ENCODE data around the gene ABCA8.
"Not testable (repeated sequence)": the region's sequence is repeated elsewhere in the genome, so short reads cannot be mapped to it uniquely, and the experiment has no call there.

ABCA8 gene, protein sequence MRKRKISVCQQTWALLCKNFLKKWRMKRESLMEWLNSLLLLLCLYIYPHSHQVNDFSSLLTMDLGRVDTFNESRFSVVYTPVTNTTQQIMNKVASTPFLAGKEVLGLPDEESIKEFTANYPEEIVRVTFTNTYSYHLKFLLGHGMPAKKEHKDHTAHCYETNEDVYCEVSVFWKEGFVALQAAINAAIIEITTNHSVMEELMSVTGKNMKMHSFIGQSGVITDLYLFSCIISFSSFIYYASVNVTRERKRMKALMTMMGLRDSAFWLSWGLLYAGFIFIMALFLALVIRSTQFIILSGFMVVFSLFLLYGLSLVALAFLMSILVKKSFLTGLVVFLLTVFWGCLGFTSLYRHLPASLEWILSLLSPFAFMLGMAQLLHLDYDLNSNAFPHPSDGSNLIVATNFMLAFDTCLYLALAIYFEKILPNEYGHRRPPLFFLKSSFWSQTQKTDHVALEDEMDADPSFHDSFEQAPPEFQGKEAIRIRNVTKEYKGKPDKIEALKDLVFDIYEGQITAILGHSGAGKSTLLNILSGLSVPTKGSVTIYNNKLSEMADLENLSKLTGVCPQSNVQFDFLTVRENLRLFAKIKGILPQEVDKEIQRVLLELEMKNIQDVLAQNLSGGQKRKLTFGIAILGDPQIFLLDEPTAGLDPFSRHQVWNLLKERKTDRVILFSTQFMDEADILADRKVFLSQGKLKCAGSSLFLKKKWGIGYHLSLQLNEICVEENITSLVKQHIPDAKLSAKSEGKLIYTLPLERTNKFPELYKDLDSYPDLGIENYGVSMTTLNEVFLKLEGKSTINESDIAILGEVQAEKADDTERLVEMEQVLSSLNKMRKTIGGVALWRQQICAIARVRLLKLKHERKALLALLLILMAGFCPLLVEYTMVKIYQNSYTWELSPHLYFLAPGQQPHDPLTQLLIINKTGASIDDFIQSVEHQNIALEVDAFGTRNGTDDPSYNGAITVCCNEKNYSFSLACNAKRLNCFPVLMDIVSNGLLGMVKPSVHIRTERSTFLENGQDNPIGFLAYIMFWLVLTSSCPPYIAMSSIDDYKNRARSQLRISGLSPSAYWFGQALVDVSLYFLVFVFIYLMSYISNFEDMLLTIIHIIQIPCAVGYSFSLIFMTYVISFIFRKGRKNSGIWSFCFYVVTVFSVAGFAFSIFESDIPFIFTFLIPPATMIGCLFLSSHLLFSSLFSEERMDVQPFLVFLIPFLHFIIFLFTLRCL (N-terminal part only)
- total RNA-seq, result 0 to 1.1 (median 0.04) reads per million in 18 experiments

DNA sequence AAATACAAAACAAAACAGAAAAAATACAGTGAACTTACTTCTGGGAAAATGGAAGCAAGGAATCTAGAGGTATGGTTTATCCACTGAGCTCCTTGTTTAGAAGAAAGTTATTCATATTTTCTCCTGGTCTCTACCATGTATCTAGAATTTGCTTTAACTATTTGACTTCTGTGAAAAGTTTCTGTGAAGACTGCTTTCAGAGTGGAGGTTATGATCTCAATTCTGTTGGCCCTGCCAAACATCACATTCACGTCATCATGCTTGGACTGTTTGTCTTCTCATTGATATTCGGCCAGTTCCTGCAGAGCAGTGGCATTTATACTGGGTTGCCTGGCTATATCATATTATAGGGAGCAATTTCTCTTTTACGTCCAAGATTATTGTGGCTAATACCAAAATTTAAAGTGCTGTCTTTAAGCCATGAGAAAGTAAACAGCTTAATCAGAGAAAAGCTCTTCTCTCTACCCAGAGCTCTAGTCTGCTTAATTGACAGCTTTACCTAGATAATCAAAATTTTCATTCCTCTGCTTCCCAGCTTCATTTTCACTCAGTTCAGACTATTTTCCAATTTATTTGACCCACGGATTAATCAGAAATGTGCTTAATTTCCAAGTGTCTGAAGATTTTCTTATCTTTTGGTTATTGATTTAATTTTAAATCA lies at the start of gene ABCA8:
Gene ABCA8, minus strand, starts transcription at position 212 of the 661 bp plus-strand sequence. CDS start 13,358 bp downstream, outside the sequence.
- no peak for DNase-seq

DNA sequence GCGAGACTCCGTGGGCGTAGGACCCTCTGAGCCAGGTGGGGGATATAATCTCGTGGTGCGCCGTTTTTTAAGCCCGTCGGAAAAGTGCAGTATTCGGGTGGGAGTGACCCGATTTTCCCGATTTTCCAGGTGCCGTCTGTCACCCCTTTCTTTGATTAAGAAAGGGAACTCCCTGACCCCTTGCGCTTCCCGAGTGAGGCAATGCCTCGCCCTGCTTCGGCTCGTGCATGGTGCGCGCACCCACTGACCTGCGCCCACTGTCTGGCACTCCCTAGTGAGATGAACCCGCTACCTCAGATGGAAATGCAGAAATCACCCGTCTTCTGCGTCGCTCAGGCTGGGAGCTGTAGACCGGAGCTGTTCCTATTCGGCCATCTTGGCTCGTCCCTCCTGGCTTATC lies 49.6 kb upstream of the ABCA8 start:
- not testable (repeated sequence) for DNase-seq

DNA sequence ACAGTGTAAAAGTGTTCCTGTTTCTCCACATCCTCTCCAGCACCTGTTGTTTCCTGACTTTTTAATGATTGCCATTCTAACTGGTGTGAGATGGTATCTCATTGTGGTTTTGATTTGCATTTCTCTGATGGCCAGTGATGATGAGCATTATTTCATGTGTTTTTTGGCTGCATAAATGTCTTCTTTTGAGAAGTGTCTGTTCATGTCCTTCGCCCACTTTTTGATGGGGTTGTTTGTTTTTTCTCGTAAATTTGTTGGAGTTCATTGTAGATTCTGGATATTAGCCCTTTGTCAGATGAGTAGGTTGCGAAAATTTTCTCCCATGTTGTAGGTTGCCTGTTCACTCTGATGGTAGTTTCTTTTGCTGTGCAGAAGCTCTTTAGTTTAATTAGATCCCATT lies 44.6 kb upstream of the ABCA8 start:
- not testable (repeated sequence) for DNase-seq

DNA sequence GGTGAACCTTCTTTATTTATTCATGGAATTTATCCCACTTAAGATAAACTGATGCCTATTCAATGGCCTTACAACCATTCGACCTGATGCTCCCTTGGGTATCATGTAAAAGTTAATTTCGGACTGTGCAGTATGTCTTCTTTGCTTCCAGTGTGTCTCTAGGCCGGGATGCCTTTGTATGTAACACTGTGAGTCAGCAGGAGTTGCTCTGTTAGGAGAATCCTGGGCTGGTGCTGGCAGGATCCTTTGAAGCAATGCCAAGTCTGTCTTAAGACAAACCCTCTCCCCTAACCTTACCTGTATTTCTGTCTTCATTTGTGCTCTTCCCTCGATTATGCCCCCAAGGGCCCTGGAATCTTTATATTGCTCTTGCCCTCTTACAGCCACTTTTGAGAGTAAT lies 37.9 kb upstream of the ABCA8 start:
- no peak for DNase-seq

DNA sequence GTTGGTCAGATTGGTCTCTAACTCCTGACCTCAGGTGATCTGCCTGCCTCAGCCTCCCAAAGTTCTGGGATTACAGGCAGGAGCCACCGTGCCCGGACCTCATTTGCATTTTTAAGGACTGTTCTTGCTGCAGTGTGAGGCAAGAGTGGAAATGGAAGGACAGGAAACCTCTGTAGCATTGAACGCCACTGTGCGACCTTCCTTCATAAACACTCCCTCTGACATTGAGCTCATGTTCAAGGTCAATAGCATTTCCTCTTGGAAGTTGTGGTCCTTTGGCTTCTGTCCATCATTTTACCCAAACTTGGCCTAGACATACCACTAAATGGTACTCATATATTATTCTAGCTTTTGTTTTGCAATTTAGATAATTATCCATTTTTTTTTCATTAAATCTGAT lies 32.8 kb upstream of the ABCA8 start:
- DNase-seq, result no peak

DNA sequence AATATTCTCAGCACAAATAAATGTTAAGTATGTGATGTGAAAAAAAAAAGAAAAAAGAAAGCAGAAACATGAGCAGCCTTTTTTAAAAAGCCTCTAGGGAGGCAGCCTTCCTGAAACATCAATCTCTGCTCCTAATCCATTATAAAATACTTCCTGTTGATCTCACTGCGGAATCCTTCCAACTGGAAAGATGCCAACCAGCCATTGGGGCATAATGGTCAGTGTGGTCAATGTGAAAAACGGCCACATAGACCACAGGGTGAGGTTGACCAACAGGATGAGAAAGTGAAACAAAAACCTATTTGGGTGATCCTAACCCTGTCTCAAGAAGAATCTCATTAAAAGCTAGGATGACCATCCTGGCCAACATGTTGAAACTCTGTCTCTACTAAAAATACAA lies 26.1 kb upstream of the ABCA8 start:
- DNase-seq, result peak; percentile 36 to 57

DNA sequence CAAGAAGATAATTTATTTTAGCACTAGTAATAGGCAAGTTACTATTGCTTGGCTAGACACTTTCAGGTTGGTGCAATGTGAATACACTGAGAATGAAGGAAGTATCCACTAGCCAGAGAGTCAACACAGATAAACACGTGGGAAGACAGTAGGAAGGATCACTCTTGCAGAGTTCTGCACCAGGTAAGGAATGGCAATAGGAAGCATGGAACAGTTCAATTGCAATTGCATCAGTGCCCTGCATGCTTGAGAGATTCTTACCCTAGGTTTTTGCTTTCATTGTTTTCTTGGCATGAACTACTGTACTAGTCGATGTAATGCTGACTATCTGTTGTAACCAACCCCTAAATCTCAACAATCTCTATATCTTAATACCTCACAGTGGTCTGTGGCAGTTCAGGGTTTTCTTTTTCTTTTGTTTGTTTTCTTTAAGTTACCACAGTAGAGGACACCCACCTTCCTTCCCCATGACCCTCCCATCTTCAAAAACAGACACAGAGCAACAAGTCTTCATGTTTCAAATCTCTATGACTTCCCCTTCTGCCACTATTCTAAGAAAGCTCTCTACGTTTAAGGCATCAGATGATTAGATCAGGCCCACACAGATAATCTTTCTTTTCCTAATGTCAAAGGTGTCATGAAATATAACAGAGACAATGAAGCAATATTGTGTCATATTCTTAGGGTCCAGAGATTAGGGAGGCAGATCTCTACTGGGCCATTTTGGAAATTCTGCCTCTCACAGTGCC lies 18.1 kb upstream of the ABCA8 start:
- DNase-seq, result peak; percentile 55 to 63

DNA sequence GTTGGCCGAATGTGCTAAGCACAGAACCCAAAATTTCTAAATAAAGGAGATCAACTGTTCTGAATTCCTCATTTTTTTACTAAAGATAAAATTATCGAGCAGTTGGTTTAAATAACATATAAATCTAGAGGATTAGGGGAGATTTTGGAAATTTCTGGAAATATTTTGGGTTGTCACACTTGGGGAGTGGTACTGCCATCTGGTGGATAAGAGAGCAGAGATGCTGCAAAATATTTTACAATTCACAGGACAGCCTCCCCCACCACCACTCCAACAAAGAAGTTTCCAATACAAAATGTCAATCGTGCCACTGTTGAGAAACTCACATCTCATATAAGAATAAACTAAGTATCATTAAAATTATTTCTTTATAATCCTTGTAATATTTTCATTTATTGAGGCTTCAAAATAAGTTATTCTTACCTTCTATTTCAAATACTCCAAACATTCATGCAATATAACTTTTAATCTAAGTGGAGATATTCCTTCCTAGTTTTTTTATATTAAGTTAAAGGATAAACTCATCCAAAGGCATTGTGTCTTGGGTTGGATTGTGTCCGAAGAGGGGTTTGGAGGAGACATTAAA lies 17.0 kb upstream of the ABCA8 start:
- peak; percentile 26 to 30 for DNase-seq

DNA sequence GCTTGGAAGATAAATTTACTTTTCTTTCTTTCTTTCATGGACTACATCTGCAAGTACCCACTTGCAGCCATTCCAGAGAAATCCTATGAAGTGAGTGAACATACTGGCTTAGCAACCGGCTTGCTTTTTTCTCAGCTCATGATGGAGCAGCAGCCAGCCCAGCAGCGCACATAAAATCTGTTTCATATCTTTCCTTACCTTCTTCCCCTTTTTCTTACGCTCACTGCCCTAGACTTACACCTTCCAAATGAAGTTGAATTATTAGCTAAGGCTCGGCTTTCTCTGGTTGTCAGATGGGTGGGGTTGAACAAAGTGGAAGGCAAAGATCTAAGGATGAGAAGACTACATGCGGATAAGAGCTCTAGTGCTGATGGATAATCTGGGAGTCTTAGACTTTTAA lies 13.9 kb upstream of the ABCA8 start:
- no peak for DNase-seq

DNA sequence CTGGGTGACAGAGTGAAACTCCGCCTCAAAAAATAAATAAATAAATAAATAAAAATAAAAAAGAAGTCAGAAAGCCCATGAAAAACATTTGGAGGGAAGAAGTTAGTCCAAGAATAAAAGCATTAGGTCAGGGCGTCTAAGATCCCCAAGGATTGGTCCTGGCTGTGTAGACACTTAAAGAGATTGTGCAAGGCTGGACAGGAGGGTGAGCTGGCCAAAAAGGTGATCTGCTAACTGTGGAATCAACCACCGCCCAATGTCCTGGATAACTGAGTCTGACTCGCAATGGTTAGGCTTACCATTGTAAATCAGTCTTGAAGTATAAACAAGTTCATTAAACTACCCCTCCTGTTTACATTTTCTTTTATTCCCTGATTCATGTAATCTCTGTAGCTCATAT lies 8.8 kb upstream of the ABCA8 start:
- DNase-seq, result no peak

DNA sequence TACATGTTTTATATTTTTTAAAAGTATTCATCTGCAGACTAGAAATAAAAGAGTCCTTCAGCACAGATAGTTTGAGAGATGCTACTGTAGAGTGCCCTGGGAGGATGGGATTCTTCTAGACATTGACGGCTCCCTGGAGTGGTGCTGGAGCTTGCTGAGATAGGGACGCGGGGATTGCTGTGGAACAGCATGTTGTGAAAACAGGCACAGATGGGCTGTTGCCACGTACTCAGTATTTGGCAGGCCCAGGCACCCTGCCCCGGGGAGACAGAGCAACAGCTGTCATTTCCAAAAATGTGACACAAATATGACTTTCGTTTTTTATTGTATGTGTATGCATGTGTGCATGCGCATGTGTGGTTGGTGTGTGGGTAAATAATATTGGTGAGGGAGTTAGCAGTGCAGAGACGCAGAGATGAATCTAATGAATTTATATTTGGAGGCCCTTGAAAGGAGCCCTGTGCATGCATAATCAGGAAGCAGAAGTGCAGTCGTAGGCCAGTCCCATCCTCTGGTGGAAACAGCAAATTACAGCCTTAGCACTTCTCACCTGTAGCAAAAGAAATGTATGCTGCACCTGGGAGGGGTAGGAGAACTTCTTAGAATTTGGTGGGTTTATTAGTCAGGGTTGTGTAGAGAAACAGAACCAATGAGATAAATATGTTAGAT lies 6.2 kb upstream of the ABCA8 start:
- no peak for DNase-seq

DNA sequence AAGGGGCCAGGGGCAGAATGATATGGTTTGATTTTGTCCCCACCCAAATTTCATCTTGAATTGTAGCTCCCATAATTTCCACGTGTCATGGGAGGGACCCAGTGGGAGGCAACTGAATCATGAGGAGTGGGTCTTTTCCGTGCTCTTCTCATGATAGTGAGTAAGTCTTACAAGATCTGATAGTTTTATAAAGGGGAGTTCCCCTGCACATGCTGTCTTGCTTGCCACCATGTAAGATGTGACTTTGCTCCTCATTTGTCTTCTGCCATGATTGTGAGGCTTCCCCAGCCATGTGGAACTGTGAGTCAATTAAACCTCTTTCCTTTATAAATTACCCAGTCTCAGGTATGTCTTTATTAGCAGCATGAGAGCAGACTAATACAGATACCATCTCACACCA lies 3.9 kb upstream of the ABCA8 start:
- DNase-seq, result not testable (repeated sequence)

DNA sequence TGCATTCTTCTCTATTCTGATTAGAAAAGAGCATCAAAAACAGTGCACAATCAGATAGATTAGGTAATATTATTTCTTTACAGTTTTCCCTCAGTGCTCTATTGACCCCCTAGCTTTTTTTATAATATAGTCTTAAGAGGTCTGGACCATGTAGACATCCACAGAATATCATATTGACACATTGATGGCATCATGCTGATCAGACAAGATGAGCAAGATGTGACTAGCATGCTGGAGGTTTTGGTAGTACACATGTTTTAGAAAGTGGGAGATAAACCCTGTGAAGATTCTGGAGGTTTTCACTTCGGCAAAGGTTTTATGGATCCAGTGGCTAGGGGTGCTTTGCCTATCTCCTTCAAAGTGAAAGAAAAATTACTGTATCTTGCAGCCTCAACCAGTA lies 2.8 kb upstream of the ABCA8 start:
- no peak for DNase-seq

DNA sequence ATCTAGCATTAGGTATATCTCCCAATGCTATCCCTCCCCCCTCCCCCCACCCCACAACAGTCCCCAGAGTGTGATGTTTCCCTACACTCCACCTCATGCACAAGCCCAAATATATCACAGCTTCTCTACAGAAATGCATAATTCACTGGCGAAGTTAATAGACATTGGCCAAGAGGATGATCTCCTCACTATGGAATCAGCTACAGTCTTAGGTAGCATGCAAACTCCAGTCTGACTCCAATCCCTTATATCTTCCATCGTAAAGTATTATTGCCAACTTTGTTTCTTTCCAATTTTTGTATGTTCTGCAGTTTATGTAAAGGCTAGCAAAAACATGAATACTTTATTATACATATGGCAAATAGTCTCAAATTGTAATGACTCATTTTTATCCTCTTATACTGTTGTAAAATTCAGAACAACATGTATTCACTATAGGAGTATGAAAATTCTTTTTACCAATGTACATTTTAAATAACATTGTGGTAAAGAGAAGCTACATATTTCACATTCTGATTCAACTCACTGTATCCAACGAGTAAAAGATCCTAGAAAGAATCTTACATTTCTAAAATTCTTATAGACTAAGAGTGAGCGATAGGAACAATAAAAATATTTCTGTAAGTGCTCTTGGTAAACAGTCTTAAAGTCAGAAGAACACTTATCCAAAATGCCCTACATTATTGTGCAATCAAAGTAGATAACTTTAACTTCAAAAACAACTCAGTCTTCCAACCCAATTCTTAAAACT lies 871 bp downstream of the ABCA8 start:
- DNase-seq, result no peak

DNA sequence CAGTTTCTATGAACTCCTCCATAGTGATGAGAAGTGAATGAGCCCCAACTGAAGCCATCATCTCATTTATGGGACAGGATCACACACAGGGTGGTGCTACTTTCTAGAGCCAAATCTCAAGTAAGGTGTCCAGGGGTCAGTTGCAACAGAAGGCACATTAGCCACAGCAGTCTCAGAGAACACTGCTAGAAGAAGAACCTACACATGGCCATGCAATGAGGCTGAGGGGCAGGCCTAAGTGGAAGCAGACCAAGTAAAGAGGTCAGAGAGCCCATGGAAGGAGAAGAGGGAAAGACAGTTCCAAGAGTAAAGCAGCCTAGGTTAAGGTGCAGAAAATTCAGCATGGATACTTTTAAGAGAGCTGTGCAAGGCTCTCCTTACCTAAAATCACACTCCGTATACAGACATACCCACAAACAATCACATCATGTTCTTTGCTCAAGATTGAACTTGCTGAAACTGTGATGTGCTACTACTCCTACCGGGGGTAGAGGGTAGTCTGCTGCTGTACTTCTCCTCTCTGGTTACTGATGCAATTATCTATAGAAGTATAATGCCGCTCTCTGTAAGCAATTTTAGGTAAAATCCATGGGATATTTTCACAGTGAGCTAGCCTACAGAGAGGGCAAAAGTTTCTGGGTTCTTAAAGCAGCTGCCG lies 1.7 kb downstream of the ABCA8 start:
- DNase-seq, result no peak

DNA sequence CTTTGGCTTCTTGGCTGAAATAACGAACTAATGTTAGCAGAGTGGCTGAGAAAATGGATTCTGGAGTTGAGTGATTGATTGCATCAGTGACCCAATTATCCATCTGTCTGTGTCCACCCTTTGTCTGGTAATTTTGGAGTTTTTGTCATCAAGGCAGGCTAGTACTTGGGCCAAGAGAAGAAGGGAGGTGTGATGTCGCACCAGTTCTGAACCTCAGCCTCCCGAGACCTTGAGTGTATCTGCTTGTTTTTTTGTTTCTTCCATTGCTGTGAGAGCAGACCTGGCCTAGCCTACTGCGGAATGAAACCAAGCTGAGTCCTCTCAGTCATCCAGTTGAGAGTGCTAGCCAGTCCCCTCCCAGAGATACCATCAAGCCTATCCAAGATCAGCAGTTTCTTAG lies 4.5 kb downstream of the ABCA8 start:
- DNase-seq, result no peak

DNA sequence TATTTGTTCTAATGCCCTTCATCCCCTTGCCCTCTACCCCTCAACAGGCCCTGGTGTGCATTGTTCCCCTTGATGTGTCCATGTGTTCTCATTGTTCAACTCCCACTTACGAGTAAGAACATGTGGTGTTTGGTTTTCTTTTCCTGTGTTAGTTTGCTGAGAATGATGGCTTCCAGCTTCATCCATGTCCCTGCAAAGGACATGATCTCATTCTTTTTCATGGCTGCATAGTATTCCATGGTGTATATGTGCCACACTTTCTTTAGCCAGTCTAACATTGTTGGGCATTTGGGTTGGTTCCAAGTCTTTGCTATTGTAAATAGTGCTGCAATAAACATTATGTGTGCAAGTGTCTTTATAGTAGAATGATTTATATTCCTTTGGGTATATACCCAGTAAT lies 7.3 kb downstream of the ABCA8 start:
- not testable (repeated sequence) for DNase-seq

DNA sequence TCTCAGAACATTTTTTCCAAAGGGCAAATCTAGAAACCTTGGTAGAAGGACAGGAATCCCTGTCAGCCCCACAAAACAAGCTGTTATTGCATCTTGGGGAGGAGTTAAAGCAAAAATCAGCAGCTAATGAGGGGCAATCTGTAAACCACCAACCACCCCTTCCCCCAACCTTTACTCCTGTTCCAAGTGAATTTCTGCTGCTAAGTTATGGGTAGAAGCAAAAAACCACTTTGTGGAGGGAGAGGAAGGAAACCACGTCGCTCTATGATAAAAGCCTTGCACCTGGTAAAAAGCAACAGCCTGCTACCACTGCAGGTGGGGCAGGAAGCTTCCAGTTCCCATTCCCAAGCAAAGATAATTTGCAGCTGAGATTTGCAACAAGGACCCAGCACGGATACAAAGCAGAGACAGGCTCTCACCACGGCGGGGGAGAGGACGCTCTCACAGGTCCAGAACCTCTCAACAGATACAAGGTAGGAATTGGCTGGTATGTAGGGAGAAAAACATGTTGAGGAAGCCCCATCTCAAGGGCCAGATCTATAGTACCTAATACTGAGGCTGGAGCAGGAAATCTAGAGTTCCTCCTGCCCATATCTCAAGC lies 10.7 kb downstream of the ABCA8 start:
- DNase-seq, result no peak

DNA sequence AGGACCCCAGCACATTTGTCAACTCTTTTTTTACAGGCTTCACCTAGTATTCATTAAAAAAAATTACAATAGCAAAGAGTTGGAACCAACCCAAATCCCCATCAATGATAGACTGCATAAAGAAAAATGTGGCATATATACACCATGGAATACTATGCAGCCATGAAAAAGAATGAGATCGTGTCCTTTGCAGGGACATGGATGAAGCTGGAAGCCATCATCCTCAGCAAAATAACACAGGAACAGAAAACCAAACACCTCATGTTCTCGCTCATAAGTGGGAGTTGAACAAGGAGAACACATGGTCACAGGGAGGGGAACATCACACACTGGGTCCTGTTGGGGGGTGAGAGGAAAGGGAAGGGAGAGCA lies 11.4 kb downstream of the ABCA8 start:
- not testable (repeated sequence) for DNase-seq
